PC-9 (cell line): ENCODE results near the gene PNPLA7. TPM values are rescaled to one million over a fixed set of nuclear protein-coding genes. Genes with fewer than 3 reads are reported as not detected.

Experiments used
- BruUV-seq: library from RNA; stranded (reverse); fragments of 400-500 nt; replicated peaks from 2 replicates; lab custom pipeline; 2021; lab: Mats Ljungman, UMichigan
- CTCF ChIA-PET: fragments of 300-600 bp; sonication (Branson Sonifier 250); formaldehyde crosslinking; loops from one replicate; lab custom pipeline; 2022; ENCODE audit warnings: antibody characterized with exemption; lab: Charles Lee
- POLR2A ChIA-PET: fragments of 300-600 bp; sonication (Branson Sonifier 250); formaldehyde crosslinking; loops from one replicate; lab custom pipeline; 2022; ENCODE audit warnings: antibody characterized with exemption; ENCODE audit not compliant: unreplicated experiment; lab: Charles Lee
- DNase-seq, 2 experiments: peaks; one replicate each; pipeline versions ENCODE4 v3.0.0 to v3.0.0-alpha.2; 2015 to 2022; ENCODE audit warnings: mixed read lengths in 1 of 2
- H2AFZ ChIP-seq: fragments of 200-600 bp; sonication (generic); 2 replicates; pipeline ENCODE4 v1.8.1; 2017; ENCODE audit warnings: antibody characterized with exemption
- H3F3A ChIP-seq: fragments of 200-600 bp; sonication (generic); 2 replicates; pipeline ENCODE4 v1.8.1; 2017; ENCODE audit warnings: antibody characterized with exemption, mild to moderate bottlenecking, low read depth; ENCODE audit not compliant: insufficient read depth
- H3K27ac ChIP-seq: fragments of 200-600 bp; sonication (generic); 2 replicates; pipeline ENCODE4 v1.6.1; 2016; ENCODE audit warnings: mixed run types
- H3K27me3 ChIP-seq: fragments of 200-600 bp; sonication (generic); 2 replicates; pipeline ENCODE4 v1.6.1; 2016; ENCODE audit warnings: low read depth, mixed run types; ENCODE audit not compliant: insufficient read depth
- H3K36me3 ChIP-seq: fragments of 200-600 bp; sonication (generic); 2 replicates; pipeline ENCODE4 v1.6.1; 2016; ENCODE audit warnings: low read depth, mixed run types
- H3K4me1 ChIP-seq: fragments of 200-600 bp; sonication (generic); replicated peaks from 2 replicates; pipeline ENCODE4 v1.6.1; 2016; ENCODE audit warnings: mixed run types; ENCODE audit not compliant: insufficient read depth
- H3K4me2 ChIP-seq: fragments of 200-600 bp; sonication (generic); 2 replicates; pipeline ENCODE4 v1.6.1; 2017; ENCODE audit warnings: mixed run types
- H3K4me3 ChIP-seq: fragments of 200-600 bp; sonication (generic); 2 replicates; pipeline ENCODE4 v1.6.1; 2016; ENCODE audit warnings: mixed run types
- H3K79me2 ChIP-seq: fragments of 200-600 bp; sonication (generic); 2 replicates; pipeline ENCODE4 v1.6.1; 2017; ENCODE audit warnings: low read depth, mixed run types
- H3K9me2 ChIP-seq: fragments of 200-600 bp; sonication (generic); 2 replicates; pipeline ENCODE4 v1.8.1; 2017; ENCODE audit warnings: mild to moderate bottlenecking; ENCODE audit not compliant: insufficient read depth
- H3K9me3 ChIP-seq: fragments of 200-600 bp; sonication (generic); 2 replicates; pipeline ENCODE4 v1.8.1; 2016; ENCODE audit warnings: low read depth; ENCODE audit not compliant: insufficient read depth
- H4K20me1 ChIP-seq: fragments of 200-600 bp; sonication (generic); 2 replicates; pipeline ENCODE4 v1.8.1; 2017; ENCODE audit not compliant: insufficient read depth
- CTCF ChIP-seq: fragments of 200-600 bp; sonication (generic); conservative IDR thresholded peaks from 2 replicates; pipeline ENCODE4 v1.6.1; 2017; ENCODE audit warnings: mixed run types, antibody characterized with exemption, mild to moderate bottlenecking, moderate library complexity
- EZH2 ChIP-seq: fragments of 200-600 bp; sonication (generic); IDR thresholded peaks from 2 replicates; pipeline ENCODE4 v1.8.0; 2017; ENCODE audit warnings: antibody characterized with exemption, low read depth
- intact Hi-C: fragments of 100-400 bp; cut with micrococcal nuclease; formaldehyde crosslinking; loops from one replicate; pipeline ENCODE4 v1.10.0; 2022; ENCODE audit not compliant: unreplicated experiment
- total RNA-seq: library from RNA; stranded (reverse); gene quantifications from 2 replicates; pipeline ENCODE4 v1.2.3, GENCODE V29; 2021

The PNPLA7 gene
- total RNA-seq, 1 experiment from 2014 or later: 1.9 TPM

GRCh38 chr9:137434498-137435380 lies 115.5 kb downstream of the PNPLA7 start:
- intact Hi-C loops: loop anchor here (10.0 kb wide), 1 partner anchor 180 kb away; the partner anchor contains the start of gene EHMT1
- TF ChIP-seq EZH2 (no peak), CTCF (no peak)
- POLR2A ChIA-PET: interaction anchor here (0.7 kb wide), 1 partner anchor 12 kb away, joined by 3 read pairs; no protein-coding TSS in a partner anchor
- CTCF ChIA-PET: no interaction called here
- no peak overlapping the region for H3K4me3 ChIP-seq
- H3F3A ChIP-seq: peaks cover 11% of the 10 kb centered on the region; the same call in 1 of the 2 replicates
- no peaks in the 10 kb centered on the region for H4K20me1 ChIP-seq
- H3K4me2 ChIP-seq: no peak overlapping the region
- DNase-seq: no peak
- H3K9me3 ChIP-seq: no peaks in the 10 kb centered on the region
- H3K9me2 ChIP-seq: no peaks in the 10 kb centered on the region
- H3K79me2 ChIP-seq: no peaks in the 10 kb centered on the region
- peaks cover 17% of the 10 kb centered on the region for H3K4me1 ChIP-seq
- no TSS peak for BruUV-seq
- no peaks in the 10 kb centered on the region for H3K36me3 ChIP-seq
- H3K27me3 ChIP-seq: no peaks in the 10 kb centered on the region
- H2AFZ ChIP-seq: no peak overlapping the region
- H3K27ac ChIP-seq: no peak overlapping the region

GRCh38 chr9:137433916-137434431 lies 116.2 kb downstream of the PNPLA7 start:
- no peaks in the 10 kb centered on the region for H3K9me2 ChIP-seq
- CTCF ChIA-PET: no interaction called here
- H3K4me3 ChIP-seq: no peak overlapping the region
- no TSS peak for BruUV-seq
- no peaks in the 10 kb centered on the region for H3K79me2 ChIP-seq
- peaks cover 11% of the 10 kb centered on the region; the same call in 1 of the 2 replicates for H3F3A ChIP-seq
- POLR2A ChIA-PET: no interaction called here
- no peak overlapping the region for H2AFZ ChIP-seq
- no peaks in the 10 kb centered on the region for H3K9me3 ChIP-seq
- H3K27me3 ChIP-seq: no peaks in the 10 kb centered on the region
- no peaks in the 10 kb centered on the region for H3K36me3 ChIP-seq
- H4K20me1 ChIP-seq: no peaks in the 10 kb centered on the region
- TF ChIP-seq EZH2 (no peak), CTCF (no peak)
- no peak overlapping the region for H3K4me2 ChIP-seq
- DNase-seq: no peak
- H3K27ac ChIP-seq: no peak overlapping the region
- intact Hi-C loops: loop anchor here (10.0 kb wide), 1 partner anchor 181 kb away; the partner anchor contains the start of gene EHMT1
- peaks cover 17% of the 10 kb centered on the region for H3K4me1 ChIP-seq

- Histone ChIP-seq H2AFZ (no peak overlapping the region), H3K4me1 (peaks cover 17% of the 10 kb centered on the region), H3K79me2 (no peaks in the 10 kb centered on the region), H3K4me2 (no peak overlapping the region), H3K9me3 (no peaks in the 10 kb centered on the region), H3F3A (peaks cover 11% of the 10 kb centered on the region; the same call in 1 of the 2 replicates), H3K36me3 (no peaks in the 10 kb centered on the region), H3K4me3 (no peak overlapping the region), H3K9me2 (no peaks in the 10 kb centered on the region), H3K27ac (no peak overlapping the region), H4K20me1 (no peaks in the 10 kb centered on the region), H3K27me3 (no peaks in the 10 kb centered on the region)
- no peak for DNase-seq
- intact Hi-C loops: loop anchor here (10.0 kb wide), 1 partner anchor 181 kb away; the partner anchor contains the start of gene EHMT1
- TF ChIP-seq EZH2 (no peak), CTCF (no peak)
- ChIA-PET POLR2A (interaction anchor here (0.6 kb wide), 1 partner anchor 193 kb away, joined by 19 read pairs; no protein-coding TSS in a partner anchor), CTCF (no interaction called here)
- BruUV-seq: no TSS peak
Measured at GRCh38 chr9:137433349-137433915, 116.8 kb downstream of the PNPLA7 start.
